Cardiac septum (tissue), 1 donor: ENCODE results near the gene KAZN. TPM values are rescaled to one million over a fixed set of nuclear protein-coding genes. Genes with fewer than 3 reads are reported as not detected.

Source experiments
- DNase-seq: peaks from one replicate; pipeline ENCODE4 v3.0.0-alpha.2; 2020; ENCODE audit warnings: low spot score
- intact Hi-C: fragments of 100-400 bp; cut with DNase I; formaldehyde crosslinking; loops from one replicate; pipeline ENCODE4 v1.14.0; 2022
- total RNA-seq: library from RNA; stranded (reverse); fragmentation: NEBNext Ultra II Directional; extraction: Animal tissue kit (Norgen Biotek cat#: 25700); gene quantifications from one replicate; pipeline ENCODE4 v1.2.1, GENCODE V29; 2021
- donor health status: DM: no; HTN: no; CAD: no.

KAZN gene
- total RNA-seq, 1 donor from 2014 or later, result 3.1 TPM

GRCh38 chr1:14909273-14909672 is 310.8 kb downstream of the KAZN start:
- no peak for DNase-seq
- intact Hi-C loops, result no loop called here

GRCh38 chr1:14909920-14910460 is 311.5 kb downstream of the KAZN start:
- intact Hi-C loops, result no loop called here
- no peak for DNase-seq

GRCh38 chr1:14910984-14911721 is 312.7 kb downstream of the KAZN start:
- intact Hi-C loops, result no loop called here

GRCh38 chr1:14912839-14913481 is 314.5 kb downstream of the KAZN start:
- intact Hi-C loops, result no loop called here
- DNase-seq, result no peak

More at GRCh38 chr1:14910984-14911721, 312.7 kb downstream of the KAZN start:
- DNase-seq, result no peak

GRCh38 chr1:14913482-14914177 is 315.1 kb downstream of the KAZN start:
- DNase-seq, result no peak
- intact Hi-C loops, result no loop called here

GRCh38 chr1:14914351-14914988 is 316.0 kb downstream of the KAZN start:
- DNase-seq, result no peak
- intact Hi-C loops, result no loop called here

- intact Hi-C loops, result no loop called here
Measured at GRCh38 chr1:14915356-14916054, 317.0 kb downstream of the KAZN start.

GRCh38 chr1:14919289-14919688 is 320.8 kb downstream of the KAZN start:
- intact Hi-C loops, result no loop called here
- DNase-seq, result no peak

More at GRCh38 chr1:14915356-14916054, 317.0 kb downstream of the KAZN start:
- DNase-seq, result no peak

- intact Hi-C loops, result no loop called here
- DNase-seq, result no peak
Measured at GRCh38 chr1:14919751-14920150, 321.3 kb downstream of the KAZN start.

GRCh38 chr1:14921057-14921456 is 322.6 kb downstream of the KAZN start:
- intact Hi-C loops, result no loop called here
- no peak for DNase-seq

GRCh38 chr1:14922942-14923726 is 324.6 kb downstream of the KAZN start:
- intact Hi-C loops, result no loop called here
- DNase-seq, result no peak

GRCh38 chr1:14923727-14924452 is 325.4 kb downstream of the KAZN start:
- peak; percentile 82 for DNase-seq
- intact Hi-C loops, result loop anchor here (1.0 kb wide), 1 partner anchor 104 kb away; no protein-coding TSS in a partner anchor

GRCh38 chr1:14924455-14925331 is 326.2 kb downstream of the KAZN start:
- no peak for DNase-seq
- intact Hi-C loops, result loop anchor here (1.0 kb wide), 1 partner anchor 104 kb away; no protein-coding TSS in a partner anchor

GRCh38 chr1:14925336-14926136 is 327.1 kb downstream of the KAZN start:
- intact Hi-C loops, result no loop called here
- DNase-seq, result no peak

GRCh38 chr1:14926229-14926628 is 327.7 kb downstream of the KAZN start:
- intact Hi-C loops, result no loop called here
- DNase-seq, result no peak
